ENCODE results near the gene DOCK7. TPM values are rescaled to one million over a fixed set of nuclear protein-coding genes. Genes with fewer than 3 reads are reported as not detected.
A peak's percentile ranks its signal among the peaks of the same experiment; 100 is the strongest.

DOCK7 gene
- total RNA-seq, 1 donor from 2014 or later: 34.7 TPM

GRCh38 chr1:62435231-62436038 lies 252.8 kb downstream of the DOCK7 start:
- no peak for DNase-seq
- no peak for TF ChIP-seq CTCF (IDR thresholded peaks at IDR 0.05)
- H3K27me3 ChIP-seq: no peaks in the 10 kb centered on the region
- peak overlapping the region; percentile 98 for H3K27ac ChIP-seq
- peaks cover 23% of the 10 kb centered on the region for H3K4me1 ChIP-seq
- peak; percentile 26 for ATAC-seq
- intact Hi-C loops (cut with DNase I): no loop called here
- peak overlapping the region; percentile 96 for H3K4me3 ChIP-seq
- no peaks in the 10 kb centered on the region for H3K36me3 ChIP-seq
- H3K9me3 ChIP-seq: no peaks in the 10 kb centered on the region

GRCh38 chr1:62434618-62435001 lies 253.6 kb downstream of the DOCK7 start:
- Histone ChIP-seq H3K27me3 (no peaks in the 10 kb centered on the region), H3K9me3 (no peaks in the 10 kb centered on the region), H3K4me1 (peaks cover 23% of the 10 kb centered on the region), H3K4me3 (no peak overlapping the region), H3K27ac (no peak overlapping the region), H3K36me3 (no peaks in the 10 kb centered on the region)
- no peak for DNase-seq
- TF ChIP-seq CTCF (IDR thresholded peaks at IDR 0.05): no peak
- intact Hi-C loops (cut with DNase I): no loop called here
- ATAC-seq: no peak

GRCh38 chr1:62433861-62434617 lies 254.1 kb downstream of the DOCK7 start:
- DNase-seq (no peak), ATAC-seq (no peak)
- intact Hi-C loops (cut with DNase I): no loop called here
- no peaks in the 10 kb centered on the region for H3K36me3 ChIP-seq
- no peak overlapping the region for H3K27ac ChIP-seq
- peaks cover 18% of the 10 kb centered on the region for H3K4me1 ChIP-seq
- TF ChIP-seq CTCF (IDR thresholded peaks at IDR 0.05): no peak
- no peaks in the 10 kb centered on the region for H3K9me3 ChIP-seq
- no peak overlapping the region for H3K4me3 ChIP-seq
- no peaks in the 10 kb centered on the region for H3K27me3 ChIP-seq

- Histone ChIP-seq H3K4me1 (no peaks in the 10 kb centered on the region), H3K4me3 (no peak overlapping the region), H3K27me3 (no peaks in the 10 kb centered on the region), H3K9me3 (no peaks in the 10 kb centered on the region), H3K36me3 (no peaks in the 10 kb centered on the region), H3K27ac (no peak overlapping the region)
- DNase-seq: no peak
- no peak for ATAC-seq
- TF ChIP-seq CTCF (IDR thresholded peaks at IDR 0.05): no peak
- intact Hi-C loops (cut with DNase I): no loop called here
These were observed 258.6 kb downstream of the DOCK7 start for GRCh38 chr1:62429581-62429980.

- Histone ChIP-seq H3K4me1 (no peaks in the 10 kb centered on the region), H3K9me3 (no peaks in the 10 kb centered on the region), H3K27me3 (no peaks in the 10 kb centered on the region), H3K36me3 (no peaks in the 10 kb centered on the region), H3K4me3 (no peak overlapping the region), H3K27ac (no peak overlapping the region)
- intact Hi-C loops (cut with DNase I): no loop called here
- DNase-seq (no peak), ATAC-seq (no peak)
- TF ChIP-seq CTCF (IDR thresholded peaks at IDR 0.05): no peak
These were observed 259.8 kb downstream of the DOCK7 start for GRCh38 chr1:62428351-62428750.
